ENCODE data around the gene TIMM17B.

- TF ChIP-seq POLR2A (IDR thresholded peaks at IDR 0.05) (peak; percentile 62), POLR2AphosphoS5 (IDR thresholded peaks at IDR 0.05) (peak; percentile 65 to 90 (median 72))
- TF ChIP-seq, protein P1, sequence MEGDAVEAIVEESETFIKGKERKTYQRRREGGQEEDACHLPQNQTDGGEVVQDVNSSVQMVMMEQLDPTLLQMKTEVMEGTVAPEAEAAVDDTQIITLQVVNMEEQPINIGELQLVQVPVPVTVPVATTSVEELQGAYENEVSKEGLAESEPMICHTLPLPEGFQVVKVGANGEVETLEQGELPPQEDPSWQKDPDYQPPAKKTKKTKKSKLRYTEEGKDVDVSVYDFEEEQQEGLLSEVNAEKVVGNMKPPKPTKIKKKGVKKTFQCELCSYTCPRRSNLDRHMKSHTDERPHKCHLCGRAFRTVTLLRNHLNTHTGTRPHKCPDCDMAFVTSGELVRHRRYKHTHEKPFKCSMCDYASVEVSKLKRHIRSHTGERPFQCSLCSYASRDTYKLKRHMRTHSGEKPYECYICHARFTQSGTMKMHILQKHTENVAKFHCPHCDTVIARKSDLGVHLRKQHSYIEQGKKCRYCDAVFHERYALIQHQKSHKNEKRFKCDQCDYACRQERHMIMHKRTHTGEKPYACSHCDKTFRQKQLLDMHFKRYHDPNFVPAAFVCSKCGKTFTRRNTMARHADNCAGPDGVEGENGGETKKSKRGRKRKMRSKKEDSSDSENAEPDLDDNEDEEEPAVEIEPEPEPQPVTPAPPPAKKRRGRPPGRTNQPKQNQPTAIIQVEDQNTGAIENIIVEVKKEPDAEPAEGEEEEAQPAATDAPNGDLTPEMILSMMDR (IDR thresholded peaks at IDR 0.05): no peak
Observed at GRCh38 chrX:48897625-48898306, at the start of gene TIMM17B, which contains the start of gene PQBP1.

Data from breast epithelium (tissue), 3 donors.